CD4-positive, alpha-beta T cell treated with Interferon alpha-2 for 1 hour (primary cell): Measurements from ENCODE around the gene ABCC10.
"Not testable (repeated sequence)": the region's sequence is repeated elsewhere in the genome, so short reads cannot be mapped to it uniquely, and the experiment has no call there.

Experiments
- DNase-seq, 2 donors: peaks; one replicate each; pipeline ENCODE4 v3.0.0-alpha.2; 2020 to 2022

ABCC10 gene

GRCh38 chr6:43413002-43413401 is 14.3 kb upstream of the ABCC10 start:
- no peak for DNase-seq

DNA sequence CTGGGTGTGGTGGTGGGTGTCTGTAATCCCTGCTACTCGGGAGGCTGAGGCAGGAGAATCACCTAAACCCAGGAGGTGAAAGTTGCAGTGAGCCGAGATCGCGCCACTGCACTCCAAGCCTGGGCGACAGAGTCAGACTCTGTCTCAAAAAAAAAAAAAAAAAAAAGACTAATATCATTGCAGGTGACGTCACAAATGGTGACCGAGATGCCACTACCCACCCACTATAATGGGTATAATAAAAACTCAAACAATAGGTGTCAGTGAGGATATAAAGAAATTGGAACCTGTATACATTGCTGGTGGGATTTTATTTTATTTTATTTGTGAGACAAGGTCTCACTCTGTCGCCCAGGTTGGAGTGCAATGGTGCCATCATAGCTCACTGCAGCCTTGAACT is 12.1 kb upstream of the ABCC10 start:
- not testable (repeated sequence) for DNase-seq

DNA sequence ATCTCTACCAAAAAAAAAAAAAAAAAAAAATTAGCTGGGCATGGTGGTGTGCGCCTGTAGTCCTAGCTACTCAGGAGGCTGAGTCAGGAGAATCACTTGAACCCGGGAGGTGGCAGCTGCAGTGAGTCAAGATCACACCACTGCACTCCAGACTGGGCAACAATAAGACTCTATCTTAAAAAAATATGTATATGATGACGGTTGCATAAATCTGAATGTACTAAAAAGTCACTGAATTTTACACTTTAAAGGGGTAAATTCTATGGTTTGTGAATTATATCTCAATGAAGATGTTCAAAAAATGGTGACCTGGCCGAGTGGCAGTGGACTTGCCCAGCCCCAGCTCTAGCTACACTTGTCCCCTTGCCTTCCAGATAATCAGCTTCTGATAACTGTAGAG is 10.4 kb upstream of the ABCC10 start:
- DNase-seq: no peak

DNA sequence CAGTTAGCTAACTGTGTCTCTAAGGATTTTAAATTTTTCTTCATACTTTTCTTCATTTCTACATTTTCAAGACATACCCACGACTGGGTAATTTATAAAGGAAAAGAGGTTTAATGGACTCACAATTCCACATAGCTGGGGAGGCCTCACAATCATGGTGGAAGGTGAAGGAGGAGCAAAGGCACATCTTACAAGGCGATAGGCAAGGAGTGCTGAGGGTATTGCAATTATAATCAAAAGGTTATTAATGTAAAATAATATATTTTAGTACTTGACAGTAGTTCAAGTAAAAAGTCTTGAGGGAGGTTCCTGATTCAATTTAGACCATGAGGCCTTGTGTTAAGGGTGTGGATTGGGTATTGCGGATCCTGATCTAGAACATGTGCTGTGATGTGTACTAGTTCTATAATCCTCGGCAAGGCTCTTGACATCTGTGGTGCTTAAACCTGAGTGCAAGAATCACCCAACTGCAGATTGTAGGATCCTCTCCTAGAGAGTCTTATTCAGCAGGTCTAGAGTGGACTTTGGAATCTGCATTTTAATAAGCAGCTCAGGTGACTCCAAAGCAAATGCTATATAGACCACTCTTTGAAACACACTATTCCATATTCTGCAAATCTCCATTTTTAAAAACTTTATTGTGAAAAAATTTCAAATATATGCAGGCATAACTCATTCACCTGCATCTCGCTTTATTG is 7.2 kb upstream of the ABCC10 start:
- no peak for DNase-seq

GRCh38 chr6:43421831-43422230 is 5.5 kb upstream of the ABCC10 start:
- no peak for DNase-seq

DNA sequence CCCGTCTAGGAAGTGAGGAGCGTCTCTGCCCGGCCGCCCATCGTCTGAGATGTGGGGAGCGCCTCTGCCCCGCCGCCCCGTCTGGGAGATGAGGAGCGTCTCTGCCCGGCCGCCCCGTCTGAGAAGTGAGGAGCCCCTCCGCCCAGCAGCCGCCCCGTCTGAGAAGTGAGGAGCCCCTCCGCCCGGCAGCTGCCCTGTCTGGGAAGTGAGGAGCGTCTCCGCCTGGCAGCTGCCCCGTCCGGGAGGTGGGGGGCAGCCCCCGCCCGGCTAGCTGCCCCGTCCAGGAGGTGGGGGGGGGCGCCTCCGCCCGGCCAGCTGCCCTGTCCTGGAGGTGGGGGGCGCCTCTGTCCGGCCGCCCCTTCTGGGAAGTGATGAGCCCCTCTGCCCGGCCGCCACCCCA is 2.3 kb upstream of the ABCC10 start:
- not testable (repeated sequence) for DNase-seq

DNA sequence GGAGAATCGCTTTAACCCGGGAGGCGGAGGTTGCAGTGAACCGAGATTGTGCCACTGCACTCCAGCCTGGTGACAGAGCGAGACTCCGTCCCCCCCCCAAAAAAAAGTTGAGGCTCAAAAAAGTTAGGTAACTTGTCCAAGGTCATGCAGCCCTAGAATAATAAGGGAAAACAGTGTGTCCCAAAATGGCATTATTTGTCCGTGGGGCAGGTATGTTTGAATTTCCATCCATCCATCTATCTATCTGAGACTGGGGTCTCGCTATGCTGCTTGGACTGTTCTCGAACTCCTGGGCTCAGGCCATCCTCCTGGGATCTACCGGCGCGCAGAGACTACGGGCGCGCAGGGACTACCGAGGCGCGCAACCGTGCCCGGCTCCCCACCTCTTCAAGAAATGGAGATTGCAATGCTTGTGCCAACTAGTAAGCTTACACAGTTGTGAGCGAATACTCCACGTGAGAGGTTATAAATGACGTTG is 374 bp upstream of the ABCC10 start:
- no peak for DNase-seq

- no peak for DNase-seq
Observed at GRCh38 chr6:43428112-43428570, 800 bp downstream of the ABCC10 start.

DNA sequence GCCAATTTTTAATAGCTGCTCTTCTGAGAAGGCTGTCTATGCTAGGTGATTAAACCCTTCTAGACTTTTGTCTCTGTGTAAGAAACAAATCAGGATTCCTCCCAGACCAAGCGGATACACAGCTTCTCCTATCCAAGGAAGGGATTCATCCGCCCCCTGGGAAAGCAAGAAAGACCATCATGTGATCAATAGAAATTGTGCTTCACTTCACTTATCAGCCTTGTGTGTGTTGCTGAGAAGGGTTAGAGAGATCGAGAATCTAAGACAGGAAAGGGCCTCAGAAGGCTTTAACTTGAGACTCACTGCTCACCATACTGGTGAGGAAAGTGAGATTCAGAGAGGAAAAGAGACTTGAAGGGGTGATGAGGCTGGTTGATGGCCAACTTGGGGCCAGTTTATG is 1.5 kb downstream of the ABCC10 start:
- DNase-seq: no peak

DNA sequence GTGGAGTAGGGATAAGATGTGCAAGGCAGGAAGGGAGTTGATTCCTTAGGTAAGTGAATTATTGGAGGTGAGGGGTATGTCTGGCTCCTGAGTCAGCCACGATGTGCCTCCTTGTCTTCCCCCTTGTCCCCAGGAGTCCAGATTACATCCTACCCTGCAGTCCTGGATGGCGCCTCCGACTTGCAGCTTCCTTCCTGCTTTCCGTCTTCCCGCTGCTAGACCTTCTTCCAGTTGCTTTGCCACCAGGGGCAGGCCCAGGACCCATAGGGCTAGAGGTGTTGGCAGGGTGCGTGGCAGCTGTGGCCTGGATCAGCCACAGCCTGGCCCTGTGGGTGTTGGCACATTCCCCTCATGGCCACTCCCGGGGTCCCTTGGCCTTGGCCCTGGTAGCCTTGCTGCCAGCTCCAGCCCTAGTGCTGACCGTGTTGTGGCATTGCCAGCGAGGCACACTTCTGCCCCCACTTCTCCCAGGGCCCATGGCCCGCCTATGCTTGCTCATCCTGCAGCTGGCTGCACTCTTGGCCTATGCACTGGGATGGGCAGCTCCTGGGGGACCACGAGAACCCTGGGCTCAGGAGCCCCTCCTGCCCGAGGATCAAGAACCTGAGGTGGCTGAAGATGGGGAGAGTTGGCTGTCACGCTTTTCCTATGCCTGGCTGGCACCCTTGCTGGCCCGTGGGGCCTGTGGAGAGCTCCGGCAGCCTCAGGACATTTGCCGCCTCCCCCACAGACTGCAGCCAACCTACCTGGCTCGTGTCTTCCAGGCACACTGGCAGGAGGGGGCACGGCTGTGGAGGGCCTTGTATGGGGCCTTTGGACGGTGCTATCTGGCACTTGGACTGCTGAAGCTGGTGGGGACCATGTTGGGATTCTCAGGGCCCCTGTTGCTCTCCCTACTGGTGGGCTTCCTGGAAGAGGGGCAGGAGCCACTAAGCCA is 4.9 kb downstream of the ABCC10 start:
- no peak for DNase-seq

DNA sequence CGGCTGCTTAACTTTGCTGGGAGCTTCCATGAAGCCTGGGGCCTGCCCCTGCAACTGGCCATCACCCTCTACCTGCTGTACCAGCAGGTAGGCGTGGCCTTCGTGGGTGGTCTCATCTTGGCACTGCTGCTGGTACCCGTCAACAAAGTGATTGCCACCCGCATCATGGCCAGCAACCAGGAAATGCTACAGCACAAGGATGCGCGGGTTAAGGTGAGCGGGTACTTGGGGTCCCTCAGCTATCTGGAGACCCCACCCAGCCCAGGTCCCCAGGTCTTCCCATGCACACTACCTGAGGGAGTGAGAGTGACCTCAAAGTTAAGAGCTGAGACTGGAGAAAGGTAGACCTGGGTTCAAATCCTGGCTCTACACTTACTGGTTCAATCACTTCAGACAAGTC is 5.8 kb downstream of the ABCC10 start:
- DNase-seq: no peak

DNA sequence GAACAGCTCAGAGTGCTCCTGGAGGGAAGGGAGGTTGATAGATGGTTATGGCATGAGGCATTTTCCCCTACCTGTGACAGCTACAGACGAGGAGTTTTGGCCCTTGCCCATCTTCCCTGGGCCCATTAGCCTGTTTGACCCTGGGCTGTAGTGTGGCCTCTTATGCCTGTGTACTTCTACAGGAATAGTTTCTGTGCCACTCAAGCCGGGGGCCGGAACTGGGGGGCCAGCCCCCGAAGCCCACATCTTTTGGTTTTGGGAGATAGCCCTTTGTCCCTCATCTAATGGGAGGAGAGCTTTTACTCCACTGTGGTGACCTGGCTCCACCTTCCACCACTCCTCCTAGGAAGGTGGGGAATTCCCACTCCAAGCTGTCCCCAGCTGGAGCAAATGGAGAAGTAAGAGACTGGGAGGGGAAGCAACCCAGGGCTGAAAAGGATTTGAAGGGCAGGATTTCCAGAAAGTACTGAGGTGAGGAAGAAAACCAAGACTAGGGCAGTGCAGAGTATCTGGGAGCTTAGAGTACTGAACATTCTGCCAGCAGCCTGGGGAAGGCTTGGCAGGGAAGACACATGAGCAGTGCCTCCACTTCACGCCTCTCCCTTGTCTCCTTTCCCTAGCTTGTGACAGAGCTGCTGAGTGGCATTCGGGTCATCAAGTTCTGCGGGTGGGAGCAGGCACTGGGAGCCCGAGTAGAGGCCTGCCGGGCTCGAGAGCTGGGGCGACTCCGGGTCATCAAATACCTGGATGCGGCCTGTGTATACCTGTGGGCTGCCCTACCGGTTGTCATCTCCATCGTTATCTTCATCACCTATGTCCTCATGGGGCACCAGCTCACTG is 6.9 kb downstream of the ABCC10 start:
- DNase-seq: no peak

- no peak for DNase-seq
Observed at GRCh38 chr6:43434943-43435342, 7.6 kb downstream of the ABCC10 start.

DNA sequence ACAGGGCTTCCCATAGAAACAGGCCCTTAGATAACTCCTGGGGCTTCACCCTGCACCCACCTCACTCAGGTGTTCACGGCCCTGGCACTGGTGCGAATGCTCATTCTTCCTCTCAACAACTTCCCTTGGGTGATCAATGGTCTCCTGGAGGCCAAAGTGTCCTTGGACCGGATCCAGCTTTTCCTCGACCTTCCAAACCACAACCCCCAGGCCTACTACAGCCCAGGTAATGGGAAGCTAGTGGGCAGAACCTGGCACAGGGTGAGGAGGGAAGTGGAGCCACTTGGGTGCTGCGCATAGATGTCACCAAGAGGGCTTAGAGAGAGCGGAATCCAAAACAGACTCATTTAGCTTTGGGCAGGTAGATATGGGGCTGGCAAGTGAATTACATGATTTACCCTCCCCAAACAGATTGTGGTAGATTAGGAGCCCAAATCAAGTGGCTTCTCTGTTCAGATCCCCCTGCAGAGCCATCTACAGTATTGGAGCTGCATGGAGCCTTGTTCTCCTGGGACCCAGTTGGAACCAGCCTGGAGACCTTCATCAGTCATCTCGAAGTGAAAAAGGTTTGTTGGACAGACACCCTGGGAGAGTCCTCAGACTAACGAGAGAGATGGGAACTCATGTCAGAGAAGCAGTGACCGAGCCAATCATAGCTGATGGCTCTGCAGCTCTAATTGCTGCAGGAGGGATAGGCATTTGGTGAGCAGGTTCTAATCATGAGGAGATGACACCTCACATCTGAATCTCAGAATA is 8.5 kb downstream of the ABCC10 start:
- no peak for DNase-seq

DNA sequence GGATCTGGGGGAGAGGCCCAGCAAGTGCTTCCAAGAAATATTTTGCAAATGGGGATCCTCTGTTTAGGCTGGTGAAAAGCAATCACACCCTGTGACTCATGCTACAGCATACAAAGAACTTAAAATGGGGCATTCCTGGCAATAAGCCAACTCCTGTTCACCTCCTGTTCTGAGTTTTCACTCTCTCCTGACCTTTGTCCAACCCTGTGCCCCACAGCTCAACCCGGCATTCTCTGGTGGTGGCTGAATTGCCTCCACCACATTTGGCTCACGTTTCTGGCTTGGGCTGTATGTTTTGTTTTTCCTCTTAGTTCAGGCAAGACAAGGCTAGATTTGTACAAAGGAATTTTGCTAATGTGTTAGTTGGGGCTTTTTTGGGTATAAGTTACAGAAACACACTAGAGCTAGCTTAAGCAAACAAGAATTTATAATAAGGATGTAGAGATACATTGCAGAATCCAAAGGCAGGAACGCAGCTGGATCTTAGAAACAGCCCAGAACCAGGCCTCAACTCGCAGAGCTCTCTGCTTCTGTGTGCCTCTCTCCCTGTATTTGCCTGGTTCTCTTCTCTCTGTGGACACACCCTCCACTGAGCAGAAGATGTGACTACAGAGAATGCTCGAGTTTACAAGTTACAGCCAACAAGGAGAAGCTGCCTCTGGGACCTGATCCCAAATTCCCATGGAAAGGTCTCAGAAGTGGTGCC is 9.4 kb downstream of the ABCC10 start:
- DNase-seq: no peak

- no peak for DNase-seq
Observed at GRCh38 chr6:43437700-43438099, 10.4 kb downstream of the ABCC10 start.

DNA sequence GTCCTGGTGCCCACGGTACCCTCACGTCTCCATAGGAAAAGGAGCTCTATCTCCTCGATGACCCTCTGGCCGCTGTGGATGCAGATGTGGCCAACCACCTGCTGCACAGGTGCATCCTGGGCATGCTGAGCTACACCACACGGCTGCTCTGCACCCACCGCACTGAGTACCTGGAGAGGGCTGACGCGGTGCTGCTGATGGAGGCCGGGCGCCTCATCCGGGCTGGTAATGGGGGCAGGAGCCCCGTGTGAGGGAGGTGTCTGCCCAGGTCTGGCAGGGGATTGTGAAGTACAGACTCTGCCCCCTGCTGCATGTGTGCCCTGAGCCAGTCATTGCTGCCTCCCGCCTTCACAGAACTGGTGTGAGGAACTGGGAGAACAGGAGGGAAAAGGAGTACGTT is 15.6 kb downstream of the ABCC10 start:
- DNase-seq: no peak

DNA sequence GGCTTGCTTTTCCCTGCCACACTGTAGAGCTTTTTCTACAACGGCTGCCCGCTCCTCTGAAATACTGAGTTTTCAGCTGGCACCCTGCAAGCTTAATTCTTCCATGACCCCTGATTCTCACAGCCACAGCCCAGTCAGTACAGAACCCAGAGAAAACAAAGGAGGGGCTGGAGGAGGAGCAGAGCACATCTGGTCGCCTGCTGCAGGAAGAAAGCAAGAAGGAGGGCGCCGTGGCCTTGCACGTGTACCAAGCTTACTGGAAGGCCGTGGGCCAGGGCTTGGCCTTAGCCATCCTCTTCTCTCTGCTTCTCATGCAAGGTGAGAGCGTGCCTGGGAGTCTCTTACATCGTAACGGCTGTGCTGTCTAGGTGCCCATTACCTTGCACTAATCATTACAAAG is 16.7 kb downstream of the ABCC10 start:
- no peak for DNase-seq

DNA sequence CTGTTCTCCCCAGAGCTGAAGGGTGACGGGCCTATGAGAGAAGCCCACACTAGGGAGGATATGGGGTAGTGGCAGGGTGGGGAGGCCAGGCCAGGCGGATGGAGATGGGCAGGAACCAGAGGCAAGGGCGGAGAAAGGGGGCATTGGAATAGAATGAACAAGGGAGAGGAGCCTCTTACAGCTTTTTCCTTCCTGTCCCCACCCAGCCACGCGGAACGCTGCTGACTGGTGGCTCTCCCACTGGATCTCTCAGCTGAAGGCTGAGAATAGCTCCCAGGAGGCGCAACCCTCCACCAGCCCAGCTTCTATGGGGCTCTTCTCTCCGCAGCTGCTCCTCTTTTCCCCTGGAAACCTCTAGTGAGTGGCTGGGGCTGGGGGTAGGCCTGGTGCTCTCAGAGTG is 17.2 kb downstream of the ABCC10 start:
- no peak for DNase-seq

- DNase-seq: no peak
Observed at GRCh38 chr6:43445576-43445975, 18.2 kb downstream of the ABCC10 start.

- no peak for DNase-seq
Observed at GRCh38 chr6:43447604-43448003, 20.3 kb downstream of the ABCC10 start.

- no peak for DNase-seq
Observed at GRCh38 chr6:43448916-43449315, 21.6 kb downstream of the ABCC10 start.
